Measurements from ENCODE around the gene BRDT.
"Not testable (repeated sequence)": the region's sequence is repeated elsewhere in the genome, so short reads cannot be mapped to it uniquely, and the experiment has no call there.

The BRDT gene

DNA sequence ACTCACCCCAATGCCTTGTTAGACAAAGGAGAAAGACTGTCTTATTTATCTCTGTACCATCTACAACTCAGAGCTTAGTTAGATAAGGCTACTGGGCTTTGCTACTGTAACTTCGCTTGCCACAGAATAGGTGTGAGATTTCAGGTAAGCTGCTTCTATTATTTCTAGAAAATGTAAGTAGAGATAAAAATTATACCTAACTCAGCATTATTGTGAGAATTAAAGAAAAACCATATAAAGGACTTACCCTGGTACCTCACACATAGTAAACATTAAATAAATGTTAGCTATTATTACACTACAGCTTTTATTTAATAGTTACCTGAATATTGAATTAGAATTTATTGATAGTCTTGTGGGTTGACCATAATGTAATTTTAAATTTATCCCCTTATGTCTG, 44.1 kb downstream of the BRDT start:
- no peak for DNase-seq (ENCODE audit: low read depth)

DNA sequence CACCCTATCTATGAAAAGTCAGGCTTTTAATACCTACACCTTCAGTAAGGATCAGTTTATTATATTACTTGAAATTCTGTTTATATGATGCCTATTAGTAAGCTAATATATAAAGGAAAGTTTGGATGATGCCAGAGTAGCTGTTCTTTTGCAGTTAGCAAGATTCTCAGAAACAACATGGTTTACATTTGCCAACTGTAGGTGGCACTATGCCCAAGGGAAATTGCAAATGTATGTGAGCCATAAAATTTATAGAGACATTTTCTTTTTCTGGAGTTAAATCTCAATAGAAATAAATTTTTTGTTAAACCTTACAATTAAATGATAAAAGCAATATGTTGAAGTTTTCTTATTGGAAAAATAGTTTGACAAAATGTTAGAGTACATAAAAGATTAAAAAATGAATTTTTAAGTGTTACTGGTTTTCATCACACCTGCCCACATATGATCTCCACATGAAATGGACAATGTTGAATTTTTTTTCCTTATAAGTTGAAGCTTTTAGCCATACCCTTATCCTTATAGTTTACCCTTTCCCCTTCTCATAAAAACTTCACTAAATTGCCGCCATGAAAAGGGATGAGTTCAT, 48.5 kb downstream of the BRDT start:
- DNase-seq (ENCODE audit: low read depth), result peak; percentile 13

DNA sequence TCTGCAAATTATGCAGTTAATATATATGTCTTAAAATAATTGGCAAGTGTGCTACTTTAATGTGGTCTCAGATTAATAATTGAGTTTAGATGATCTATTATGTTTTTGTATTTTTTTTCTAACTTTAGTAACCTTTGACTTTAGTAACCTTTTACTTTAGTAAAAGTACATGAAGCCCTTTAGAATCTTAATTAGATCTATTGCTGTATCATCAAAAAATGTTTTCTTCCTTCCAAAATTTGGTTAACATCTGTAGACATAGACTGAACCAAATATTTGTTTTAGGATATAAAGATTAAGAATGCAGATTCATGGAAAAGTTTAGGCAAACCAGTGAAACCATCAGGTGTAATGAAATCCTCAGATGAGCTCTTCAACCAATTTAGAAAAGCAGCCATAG, 54.9 kb downstream of the BRDT start:
- DNase-seq (ENCODE audit: low read depth), result no peak

GRCh38 chr1:92013923-92014322, 64.7 kb downstream of the BRDT start:
- no peak for DNase-seq (ENCODE audit: low read depth)

- no peak for DNase-seq (ENCODE audit: low read depth)
Measured at GRCh38 chr1:92016720-92017316, 67.6 kb downstream of the BRDT start.

- no peak for DNase-seq (ENCODE audit: low read depth)
Measured at GRCh38 chr1:92017656-92018055, 68.5 kb downstream of the BRDT start.

DNA sequence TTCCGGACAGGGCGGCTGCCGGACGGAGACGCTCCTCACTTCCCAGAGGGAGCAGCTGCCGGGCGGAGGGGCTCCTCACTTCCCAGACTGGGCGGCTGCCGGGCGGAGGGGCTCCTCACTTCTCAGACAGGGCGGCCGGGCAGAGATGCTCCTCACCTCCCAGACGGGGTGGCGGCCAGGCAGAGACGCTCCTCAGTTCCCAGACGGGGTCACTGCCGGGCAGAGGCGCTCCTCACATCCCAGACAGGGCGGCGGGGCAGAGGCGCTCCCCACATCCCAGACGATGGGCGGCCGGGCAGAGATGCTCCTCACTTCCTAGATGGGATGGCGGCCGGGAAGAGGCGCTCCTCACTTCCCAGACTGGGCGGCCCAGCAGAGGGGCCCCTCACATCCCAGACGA, 76.8 kb downstream of the BRDT start:
- DNase-seq (ENCODE audit: low read depth), result not testable (repeated sequence)

DNA sequence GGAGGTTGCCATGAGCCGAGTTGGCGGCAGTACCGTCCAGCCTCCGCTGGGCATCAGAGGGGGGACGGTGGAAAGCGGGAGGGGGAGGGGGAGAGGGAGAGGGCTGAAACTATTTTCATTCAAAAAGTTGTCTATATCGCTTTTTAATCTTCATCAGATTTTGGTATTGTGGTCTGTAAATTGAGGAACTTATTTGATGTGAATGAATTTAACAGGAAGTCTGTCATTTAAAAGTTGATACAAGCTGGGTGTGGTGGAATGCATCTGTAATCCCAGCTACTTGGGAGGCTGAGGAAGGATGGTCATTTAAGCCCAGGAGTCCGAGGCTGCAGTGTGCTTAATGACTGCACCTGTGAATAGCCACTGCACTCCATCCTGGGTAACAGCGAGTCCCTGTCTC, 77.6 kb downstream of the BRDT start:
- DNase-seq (ENCODE audit: low read depth), result no peak

DNA sequence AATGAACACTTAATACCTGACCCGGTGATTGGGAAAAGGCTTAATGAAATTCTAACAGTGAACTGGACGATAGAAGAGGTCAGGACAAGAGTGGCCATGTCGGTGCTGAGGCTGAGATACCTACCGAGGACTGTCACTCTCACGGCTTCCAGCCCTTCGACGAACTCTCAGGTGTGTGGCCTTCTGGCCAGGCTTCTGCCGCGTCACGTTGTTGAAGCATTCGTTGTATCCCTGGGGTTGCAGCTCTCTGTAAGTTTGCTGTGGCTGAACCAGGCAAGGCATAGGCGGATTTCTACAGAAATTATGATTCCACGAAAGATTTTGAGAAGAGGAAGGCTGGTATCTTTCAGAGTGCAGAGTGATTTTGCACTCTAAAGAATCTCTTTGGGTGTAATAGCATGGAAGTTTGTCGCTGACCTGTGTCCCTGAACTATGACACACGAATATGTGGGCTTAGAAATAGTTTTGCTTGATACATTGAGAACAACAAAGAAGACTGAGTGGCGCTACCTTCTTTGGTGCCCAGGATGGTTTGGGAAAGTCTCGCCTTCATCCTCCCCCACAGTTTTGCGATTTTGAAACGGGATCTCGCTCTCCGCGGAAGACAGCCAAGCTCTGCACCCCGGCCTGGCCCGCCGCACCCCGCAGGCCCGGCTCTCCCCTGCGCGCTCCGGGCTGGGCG, 80.2 kb downstream of the BRDT start:
- no peak for DNase-seq (ENCODE audit: low read depth)

- no peak for DNase-seq (ENCODE audit: low read depth)
Measured at GRCh38 chr1:92030656-92031107, 81.5 kb downstream of the BRDT start.

- DNase-seq (ENCODE audit: low read depth), result no peak
Measured at GRCh38 chr1:92031281-92032110, 82.3 kb downstream of the BRDT start.

- no peak for DNase-seq (ENCODE audit: low read depth)
Measured at GRCh38 chr1:92037400-92037799, 88.2 kb downstream of the BRDT start.

- DNase-seq (ENCODE audit: low read depth), result no peak
Measured at GRCh38 chr1:92038695-92039346, 89.6 kb downstream of the BRDT start.

GRCh38 chr1:92040971-92041370, 91.8 kb downstream of the BRDT start:
- no peak for DNase-seq (ENCODE audit: low read depth)

DNA sequence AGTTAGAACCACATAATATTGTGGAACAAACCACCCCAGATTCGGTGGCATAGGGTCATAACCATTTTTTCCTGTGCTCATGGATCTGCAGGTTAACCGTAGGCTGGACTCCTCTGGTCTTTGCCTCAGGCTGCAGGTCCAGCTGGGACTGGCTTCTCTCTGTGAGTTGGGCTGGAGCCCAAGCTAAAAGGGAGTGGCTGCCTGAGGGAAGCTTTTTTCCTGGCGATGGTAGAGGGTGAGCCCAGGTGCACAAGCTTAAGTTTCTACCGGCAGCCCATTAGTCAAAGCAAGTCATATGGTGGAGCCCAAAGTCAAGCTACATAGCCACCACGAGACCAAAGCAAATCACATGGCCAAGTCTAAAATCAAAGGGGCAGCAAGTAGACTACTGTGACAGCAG, 94.4 kb downstream of the BRDT start:
- DNase-seq (ENCODE audit: low read depth), result no peak

DNA sequence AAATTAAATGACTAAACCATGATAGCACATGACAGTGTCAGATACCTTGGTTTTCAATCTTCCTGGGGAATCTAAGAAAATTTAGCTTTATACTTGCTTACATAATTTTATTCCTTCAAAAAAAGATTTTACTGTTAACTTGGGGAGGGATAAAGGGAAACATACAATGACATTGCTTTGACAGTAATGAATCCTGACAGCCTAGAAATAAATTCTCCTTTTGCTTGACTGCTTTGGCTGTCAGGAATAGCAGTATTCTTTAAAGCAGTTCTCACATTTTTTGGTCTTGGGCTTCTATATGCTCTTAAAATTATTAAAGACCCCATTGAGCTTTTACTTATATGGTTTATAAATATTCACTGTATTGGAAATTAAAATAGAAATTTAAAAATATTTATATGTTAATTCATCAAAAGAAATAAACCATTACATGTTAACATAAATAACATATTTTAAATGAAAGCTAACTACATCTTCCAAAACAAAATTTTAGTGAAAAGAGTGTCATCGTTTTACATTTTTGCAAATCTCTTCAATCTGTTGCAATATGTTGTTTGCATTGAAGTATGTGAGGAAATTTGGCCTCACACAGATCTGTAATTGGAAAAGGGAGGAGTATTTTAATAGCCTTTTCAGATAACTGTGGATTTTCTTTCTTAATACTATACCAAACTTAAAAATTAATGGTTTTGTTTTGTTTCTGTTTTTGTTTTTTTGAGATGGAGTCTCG, 96.7 kb downstream of the BRDT start:
- no peak for DNase-seq (ENCODE audit: low read depth)

DNA sequence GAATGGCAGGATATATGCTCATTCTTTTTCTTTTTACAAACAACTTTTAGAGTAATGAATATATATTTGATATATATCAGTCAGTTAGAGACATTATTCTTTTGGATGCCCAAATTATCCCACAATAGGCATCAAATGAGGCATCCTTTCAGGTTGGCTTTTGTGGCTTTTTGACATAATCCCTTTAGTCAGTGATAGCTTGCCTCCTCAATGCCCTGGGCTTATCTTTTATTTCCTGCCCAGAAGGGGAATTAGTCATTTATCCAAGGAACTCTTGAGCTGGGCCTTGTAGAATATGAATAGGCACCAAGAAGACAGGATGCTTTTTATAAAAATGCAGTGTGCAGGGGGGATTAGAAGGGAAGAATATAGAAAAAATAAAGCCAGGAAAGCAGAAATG, 102.7 kb downstream of the BRDT start:
- no peak for DNase-seq (ENCODE audit: low read depth)
